ENCODE data around the gene IER5L.

IER5L gene

DNA sequence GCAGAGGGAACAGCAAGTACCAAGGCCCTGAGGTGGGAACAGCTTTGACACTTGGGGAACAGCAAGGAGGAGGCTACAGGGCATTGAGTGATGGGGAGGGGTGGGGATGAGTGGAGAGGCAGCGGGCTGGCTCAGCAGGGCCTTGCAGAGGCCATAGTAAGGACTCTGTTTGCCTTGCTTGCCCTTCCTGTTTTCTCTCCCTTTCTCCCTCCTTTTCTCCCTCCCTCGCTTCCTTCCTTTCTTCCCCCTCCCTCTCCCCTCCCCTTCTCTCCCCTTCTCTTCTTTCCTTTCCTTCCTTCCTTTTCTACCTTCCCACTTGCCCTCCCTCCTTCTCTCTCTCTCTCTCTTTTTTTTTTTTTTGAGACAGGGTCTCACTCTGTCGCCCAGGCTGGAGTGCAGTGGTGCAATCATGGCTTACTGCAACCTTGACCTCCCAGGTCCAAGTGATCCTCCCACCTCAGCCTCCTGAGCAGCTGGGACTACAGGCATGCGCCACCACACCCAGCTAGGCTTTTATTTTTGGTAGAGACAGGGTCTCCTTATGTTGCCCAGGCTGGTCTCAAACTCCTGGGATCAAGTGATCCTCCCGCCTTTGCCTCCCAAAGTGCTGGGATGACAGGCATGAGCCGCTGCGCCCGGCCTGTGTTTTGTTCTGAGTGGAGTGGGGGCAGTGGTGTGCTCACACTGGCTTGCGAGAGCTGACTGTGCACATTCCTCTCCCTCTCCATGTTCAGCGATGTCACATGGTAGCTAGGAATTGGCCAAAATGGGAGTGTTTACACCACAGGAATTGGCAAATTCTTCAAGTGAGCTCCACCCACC lies 17.1 kb downstream of the IER5L start:
- DNase-seq: no peak

DNA sequence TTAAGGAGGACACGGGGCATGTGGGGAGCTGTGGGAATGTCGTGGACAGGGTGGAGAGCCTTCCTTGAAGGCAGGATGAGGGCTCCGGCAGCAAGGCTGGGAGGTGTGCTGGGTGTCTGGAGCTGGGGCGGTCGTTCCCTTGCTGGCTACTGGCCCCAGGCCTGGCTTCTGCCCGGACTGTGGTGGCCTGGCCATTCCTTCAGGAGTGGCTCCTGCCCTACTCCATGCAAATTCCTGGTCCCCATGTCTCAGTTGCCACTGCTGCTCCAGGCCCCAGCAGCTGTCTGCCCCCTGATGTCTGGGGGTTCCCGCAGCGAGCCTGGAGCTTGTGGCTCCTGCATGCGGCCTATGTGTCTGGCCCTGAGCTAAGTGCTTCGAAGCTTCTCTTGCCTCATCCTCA lies 21.9 kb downstream of the IER5L start:
- DNase-seq: no peak

DNA sequence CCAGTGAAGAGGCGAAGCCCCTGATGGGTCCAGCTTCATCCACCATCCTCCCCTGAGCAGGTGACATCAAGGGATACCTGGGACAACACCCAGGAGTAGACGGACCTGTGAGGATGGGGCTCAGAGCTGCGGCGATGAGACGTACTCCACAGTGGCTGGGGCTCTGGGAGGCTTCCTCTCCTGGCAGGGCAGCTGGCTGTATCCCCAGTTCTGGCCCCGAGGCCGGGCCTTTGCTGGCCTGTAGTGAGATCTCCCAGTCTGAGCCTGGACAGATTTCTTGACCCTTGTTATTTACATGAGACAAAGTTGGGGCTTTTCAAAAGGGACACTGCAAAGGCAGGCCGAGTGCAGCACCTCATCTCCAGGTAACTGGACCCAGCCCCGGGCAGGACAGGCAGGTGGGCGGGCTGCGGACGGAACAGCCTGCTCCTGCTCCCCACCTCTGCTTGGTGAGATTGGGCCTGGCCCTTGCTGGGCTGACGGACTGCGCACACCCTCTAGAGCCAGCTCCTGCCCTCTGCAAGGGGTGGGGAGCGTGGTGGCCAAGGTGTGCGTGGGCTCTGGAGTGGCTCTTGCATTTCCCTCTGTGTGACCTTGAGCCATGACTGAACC lies 23.1 kb downstream of the IER5L start:
- no peak for DNase-seq

DNA sequence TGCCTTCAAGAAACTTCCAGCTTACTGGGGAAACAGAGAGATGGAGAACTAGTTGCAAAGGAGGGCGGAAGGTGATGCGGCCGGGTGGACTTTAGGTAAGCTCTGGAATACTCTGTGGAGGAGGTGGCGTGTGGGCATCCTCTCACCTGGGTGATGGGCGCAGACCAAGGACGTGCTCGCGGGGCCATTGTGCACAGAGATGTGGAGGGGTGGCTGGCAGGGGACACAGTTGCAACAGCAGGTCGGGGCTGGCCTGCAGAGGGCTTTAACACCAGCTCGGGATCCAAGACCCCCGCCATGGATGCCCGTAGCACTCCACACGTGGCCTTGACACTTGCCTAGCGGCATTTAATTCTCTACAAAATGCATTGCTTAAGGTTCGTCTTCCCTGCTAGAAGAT lies 26.6 kb downstream of the IER5L start:
- DNase-seq: no peak

DNA sequence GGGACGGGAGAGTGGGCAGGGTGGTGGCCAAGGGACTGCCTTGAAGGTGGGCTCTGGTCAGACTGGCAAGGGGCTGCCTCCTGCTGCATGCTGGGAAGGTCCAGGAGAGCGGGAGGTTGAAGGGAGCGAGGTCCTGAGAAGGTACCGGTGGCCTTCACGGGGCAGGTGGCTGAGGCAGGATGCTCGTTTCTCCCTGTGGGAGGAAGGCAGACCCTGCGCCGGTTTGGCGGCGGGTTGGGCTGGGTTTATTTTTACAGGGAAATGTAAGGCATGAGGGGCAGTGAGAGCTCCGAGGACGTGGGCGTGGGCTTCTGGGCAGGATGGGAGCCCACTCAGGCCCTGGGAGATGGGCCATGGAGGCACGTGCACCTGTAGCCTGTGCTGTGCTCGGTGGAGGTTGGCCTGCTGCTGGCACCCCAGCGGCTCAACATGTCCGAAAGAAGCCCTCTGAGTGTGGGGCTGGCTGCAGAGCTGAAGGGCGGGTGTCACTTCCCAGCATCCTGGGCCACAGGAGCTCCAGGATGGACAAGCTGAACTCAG lies 27.3 kb downstream of the IER5L start:
- DNase-seq: no peak

DNA sequence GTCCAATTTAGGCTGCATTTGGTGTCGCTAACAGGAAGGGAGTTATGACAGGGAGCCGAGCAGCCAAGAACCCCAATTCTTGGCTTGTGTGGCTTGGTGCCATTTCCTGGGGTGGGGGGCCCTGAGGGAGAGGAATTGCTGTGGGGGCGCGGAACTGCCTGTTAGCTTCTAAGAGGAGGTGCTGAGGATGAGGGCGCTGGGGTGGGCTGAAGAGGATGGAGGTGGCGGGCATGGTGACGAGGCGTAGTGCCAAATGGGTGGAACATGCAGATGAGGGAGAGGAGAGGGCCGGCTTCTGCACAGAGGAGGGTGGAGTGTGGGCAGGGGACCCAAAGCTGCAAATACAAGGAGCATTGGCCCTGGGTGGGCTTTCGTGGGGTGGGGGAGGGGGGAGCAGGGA lies 27.9 kb downstream of the IER5L start:
- no peak for DNase-seq

DNA sequence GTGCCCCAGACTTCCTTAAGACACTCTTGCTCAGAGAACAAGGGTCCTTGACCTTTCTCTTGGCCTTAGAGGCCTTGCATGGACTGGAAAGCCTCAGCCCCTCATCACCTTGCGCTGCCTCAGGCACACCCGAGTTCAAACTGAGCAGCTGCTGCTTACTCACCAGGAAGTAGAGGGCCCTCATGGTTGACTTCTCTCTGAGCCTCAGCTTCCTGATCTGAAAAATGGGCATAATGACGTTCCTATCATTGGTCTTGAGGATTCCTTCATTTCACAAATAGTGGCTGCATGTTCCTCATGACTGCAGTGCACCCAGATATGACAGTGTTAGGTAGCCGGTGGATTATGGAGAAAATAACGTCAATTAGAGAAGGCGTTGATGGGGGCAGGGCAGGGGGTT lies 28.6 kb downstream of the IER5L start:
- no peak for DNase-seq

DNA sequence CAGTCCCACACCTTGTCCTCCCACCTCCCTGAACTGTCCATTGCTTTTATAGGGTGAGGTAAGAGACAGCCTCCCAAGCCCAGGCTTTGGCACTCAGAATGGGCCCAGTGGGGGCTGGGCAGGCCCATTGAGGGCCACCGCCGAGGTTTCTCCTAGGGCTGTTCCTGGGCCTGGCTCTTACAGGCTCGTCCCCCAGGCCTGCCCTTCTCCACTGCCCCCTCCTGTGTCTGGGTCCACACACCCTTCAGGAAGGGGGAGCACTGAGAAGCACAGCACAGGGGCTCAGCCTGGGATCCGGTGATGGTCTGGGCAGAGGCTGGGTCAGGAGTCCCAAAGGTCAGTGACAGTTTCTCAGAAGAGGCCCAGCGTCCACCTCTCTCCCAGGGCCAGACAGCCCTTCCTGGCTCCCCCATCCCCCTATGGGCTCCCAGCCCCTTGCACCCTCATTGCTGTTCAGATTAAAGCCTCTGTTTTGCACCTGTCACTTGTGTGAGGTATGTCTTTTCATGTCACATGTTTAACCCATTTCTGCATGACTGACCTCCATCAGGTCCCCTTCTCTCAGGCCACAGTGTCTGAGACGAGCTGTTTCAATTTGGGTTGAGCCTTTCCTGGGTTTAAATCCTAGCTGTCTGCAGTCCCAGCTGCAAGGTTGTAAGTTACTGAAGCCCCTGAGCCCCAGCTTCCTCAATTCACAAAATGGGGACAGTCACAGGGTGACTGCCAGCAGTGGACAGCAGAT lies 29.4 kb downstream of the IER5L start:
- DNase-seq: no peak

DNA sequence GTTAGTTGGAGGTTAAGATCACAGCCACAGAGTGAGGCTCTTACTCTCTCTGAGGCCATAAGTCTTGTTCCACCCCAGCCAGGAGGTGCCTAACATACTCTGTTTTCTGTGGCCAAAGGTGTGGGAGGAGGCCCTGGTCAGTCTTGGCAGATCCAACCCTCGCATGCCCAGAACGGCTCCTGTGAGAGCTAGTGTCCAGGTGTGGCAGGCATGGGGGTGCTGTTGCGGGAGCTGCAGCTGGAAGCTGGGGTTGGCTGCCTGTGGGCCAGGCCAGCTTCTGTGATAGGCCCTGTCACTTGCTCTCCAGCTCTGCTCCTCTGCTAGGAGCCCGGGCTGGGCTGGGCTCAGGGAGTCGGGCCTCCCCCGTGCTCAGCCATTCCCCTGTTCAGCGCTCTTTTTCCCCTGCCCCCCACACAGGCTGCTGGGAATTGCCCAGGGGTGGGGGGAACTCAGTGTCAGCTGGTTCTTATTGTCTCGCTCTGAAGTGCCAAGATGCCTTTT lies 31.6 kb downstream of the IER5L start:
- DNase-seq: no peak

DNA sequence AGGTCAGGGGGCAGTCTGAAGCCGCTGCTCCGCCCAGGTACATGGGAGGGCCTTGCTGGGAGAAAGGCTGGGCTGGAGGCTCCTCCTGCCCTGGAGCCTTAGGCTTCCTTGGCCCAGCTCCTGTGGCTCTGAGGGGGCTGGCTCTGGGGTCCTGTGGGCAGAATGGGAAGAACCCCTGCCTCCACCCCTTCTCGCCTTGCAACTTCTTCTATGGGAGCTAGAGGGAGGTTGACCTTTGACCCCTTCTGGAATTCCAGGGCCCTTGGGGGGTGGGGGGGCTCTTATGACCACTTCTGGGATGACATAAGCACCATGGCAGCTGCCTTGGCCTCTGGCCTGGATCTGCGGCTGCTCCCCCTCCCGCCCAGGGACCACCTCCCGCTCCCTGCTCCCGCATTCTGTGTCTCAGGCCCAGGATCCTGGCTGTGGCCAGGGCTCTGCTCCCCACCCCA lies 32.2 kb downstream of the IER5L start:
- DNase-seq: no peak

DNA sequence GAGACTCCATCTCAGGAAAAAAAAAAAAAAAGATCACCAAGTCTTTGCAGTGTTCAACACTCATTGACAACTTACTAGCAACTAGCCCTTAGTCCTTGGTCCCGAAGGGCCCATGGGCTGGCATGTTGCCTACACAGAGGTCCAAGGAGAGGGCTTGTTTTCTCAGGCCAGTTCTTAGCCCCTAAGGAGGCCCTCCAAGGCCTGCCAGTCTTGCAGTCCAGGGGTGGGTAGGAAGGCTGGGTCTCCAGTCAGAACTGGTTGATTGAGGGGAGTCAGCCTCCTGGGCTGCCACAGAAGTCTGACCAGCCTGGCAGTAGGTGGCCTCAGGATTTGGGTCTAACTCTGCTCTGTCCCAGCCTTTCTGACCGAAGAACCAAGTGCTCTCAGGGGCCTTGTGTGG lies 32.7 kb downstream of the IER5L start:
- no peak for DNase-seq

DNA sequence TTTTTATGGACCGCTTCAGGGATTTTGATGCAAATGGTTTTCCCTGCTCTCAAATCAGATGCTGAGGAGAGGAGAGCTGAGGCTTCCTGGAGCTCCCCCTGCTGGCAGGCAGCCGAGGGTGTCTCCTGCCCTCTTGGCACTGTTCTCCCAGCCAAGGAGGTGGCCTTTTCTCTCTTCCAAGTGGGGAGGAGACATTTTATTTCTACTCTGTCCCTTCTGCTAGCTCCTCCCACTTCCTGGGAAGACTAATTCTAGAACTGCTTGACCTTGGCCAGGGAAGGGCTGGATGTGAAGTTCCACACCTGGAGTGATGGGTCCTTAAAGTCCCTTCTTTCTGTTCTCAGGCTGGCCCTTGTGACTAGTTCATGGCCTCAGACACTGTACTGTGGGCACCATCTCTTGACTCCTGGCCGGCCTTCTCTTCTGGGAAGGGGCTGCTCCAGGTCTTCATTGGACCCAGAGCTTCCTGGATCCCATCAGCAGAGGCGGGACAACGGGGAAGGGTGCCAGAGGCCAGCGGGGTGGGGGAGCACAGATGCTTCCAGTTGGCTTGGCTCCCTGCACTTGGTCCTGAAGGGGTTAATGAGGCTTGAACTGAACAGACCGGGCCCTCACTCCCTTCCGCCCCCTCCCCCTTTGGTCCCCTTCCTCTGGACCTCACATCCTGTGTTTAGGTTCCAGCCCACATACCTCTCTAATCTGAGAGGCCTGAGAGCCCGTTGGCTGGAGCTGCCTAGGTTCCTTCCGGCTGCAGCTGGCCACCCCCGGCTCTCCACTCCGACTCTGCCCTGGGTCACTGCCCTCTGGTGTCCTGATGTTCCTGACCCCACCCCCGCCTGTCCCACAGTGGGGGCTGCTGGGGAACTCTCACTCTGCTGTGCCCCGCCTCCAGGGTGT lies 34.8 kb downstream of the IER5L start:
- DNase-seq: peak; percentile 79

DNA sequence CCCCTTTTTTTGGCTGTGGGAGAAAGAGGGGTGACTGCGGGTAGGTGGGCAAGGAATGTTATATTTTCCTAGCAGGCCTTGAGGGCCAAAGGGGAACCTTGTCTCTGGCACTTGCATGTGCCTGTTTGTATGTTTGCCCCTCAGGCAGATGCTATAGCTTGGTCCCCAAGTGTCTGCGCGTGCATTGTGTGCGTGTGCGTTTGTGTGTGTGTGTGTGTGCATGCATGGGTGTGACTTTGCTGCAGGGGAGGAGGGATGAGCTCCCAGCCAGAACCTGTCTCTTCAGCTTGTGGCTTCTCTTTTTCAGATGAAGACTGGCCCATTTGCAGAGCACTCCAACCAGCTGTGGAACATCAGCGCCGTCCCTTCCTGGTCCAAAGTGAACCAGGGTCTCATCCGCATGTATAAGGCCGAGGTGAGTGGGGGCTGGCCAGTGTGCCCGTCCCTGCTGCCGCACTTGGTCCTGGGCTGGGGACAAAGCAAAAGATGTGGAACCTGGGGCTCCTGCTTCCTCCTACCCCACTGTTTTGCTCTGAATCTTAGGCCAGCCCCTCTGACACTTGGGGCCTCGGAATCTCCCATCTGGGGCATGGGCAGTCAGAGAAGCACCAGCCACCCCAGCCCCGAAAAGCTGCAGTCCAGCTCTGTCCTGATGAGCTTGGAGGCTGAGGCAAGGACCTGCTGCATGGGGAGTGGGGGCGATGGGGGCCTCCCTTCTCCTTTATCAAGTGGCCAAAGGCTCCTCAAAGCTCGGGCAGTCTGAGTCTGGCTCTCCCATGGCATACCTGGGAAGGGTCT lies 35.7 kb downstream of the IER5L start:
- DNase-seq: no peak

DNA sequence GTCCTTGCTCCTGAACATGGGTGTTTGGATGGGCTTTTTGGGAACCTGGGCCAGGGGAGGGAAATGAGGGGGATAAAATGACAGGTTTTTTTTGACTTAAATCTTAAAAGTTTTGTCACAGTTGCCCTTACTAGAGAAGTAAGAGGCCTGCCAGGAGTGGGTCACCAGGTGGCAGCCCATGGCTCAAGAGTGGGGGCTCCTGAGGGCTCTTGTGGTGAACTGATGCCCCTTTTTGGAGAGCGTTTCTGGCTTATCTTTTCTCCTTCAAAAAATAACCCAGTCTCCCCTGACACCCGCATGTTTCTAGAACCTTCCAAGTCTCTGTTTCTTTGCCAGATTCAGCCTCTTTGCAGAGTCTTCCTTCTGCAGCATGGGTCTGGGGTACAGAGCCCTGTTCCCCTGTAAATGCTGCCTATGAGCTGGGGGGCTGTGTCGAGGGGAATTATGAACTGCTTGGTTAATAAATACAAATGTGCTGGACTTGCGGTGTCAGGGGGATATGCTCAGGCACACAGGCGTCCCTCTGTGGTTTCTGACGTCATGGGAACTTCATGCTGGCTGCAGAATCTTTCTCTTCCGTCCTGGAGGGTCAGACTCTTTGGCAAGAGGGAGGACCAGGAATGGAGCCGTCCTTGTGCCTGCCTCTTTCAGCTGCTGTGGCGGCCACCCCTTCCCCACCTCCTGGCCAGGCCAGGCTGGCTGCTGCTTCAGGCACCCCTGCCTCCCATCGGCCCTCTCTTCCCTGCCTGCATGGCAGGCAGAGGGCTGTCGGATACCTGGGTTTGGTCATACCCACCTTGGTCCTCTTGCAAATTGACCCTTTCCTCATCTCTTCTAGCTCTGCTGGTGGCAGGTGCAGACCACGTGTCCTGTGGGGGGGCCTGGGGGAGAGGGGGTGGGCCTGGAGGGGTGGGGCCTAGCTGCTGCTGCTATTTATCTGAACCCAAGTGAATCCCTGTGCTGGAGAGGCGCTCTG lies 36.7 kb downstream of the IER5L start:
- peak; percentile 29 for DNase-seq

DNA sequence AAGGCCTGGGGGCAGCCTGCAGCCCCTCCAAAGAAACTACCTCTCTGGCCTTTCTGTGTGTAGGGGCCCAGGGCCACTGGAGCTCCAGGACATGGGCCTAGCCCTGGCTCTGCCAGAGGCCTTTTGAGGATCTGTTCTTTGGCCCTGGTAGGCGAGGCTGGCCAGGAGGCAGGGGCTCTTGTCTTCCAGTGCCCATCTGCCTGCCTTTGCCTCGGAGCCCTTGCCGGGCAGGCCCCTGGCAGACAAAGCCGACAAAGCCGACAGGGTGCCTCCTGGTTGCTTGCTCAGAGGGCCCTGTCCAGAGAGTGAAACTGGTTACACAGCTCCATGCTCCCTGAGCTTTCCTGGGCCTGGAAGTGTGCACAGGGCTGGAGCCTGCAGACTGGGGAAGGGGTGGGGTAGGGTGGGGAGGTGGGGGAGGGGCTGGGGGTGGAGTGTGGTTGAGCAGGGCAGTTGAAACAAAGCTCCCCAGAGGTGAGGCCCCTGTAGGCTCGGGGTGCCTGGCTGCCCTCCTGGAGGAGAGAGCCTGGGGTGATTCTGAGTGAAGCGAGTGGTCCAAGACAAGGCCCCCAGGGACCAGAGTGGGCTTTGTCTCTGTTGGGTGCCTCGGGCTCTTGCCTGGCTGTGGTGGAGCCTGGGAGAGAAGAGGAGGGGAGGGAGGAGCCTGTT lies 37.5 kb downstream of the IER5L start:
- DNase-seq: peak; percentile 60

DNA sequence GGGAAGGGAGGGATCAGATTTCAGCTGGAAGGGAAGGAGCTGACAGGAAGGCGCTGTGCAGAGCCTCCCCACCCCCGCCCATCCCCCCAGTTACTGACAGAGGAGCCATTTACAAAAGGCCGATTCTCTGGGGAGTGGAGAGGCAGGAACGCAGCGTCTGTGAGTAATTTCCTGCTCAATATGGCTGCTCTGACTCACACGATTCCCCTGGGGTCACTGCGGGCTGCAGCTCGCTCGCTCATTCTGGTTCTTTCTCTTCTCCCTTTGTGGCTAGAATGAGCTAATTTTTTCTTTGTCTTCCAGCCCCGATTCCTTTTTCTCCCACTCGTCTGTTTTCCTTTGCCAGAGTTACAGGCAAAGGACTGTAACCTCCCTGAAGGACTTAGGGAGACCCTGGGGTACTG lies 38.1 kb downstream of the IER5L start:
- DNase-seq: peak; percentile 74

DNA sequence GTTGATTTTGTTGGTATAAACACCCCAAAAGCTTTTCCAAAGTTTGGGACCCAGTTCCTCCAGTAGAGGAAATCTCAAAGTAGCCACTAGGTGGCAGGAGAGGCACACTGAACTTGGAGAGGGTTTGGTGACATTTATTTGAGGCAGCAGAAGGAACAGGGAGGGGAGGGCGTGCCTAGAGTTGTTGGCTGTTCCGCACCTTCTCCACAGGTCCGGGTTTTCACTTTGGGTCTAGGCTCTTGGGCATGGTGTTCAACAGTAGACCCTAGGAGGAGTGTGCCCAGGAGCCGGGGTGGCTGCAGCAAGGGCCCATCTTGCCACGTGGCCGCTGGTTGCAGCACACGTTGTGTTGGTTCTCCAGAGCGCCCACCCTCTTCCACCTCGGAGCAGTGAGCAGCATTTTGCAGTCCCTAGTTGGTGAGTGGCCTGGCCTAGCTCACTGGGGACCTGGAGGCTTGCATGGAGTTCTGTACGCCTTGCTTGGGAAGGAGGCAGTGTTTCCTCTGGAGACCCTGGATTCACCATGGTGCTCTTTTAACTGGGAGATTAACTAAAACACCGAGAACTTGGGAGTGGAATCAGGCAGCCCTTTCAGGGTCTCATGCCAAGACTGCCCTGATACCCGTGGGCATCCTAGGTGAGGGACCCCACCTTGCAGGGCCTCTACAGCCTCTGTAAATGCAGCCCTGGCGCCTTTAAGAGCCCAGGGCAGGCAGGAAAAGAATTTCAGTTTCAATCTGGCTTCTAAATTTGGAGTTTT lies 38.6 kb downstream of the IER5L start:
- DNase-seq: peak; percentile 70

DNA sequence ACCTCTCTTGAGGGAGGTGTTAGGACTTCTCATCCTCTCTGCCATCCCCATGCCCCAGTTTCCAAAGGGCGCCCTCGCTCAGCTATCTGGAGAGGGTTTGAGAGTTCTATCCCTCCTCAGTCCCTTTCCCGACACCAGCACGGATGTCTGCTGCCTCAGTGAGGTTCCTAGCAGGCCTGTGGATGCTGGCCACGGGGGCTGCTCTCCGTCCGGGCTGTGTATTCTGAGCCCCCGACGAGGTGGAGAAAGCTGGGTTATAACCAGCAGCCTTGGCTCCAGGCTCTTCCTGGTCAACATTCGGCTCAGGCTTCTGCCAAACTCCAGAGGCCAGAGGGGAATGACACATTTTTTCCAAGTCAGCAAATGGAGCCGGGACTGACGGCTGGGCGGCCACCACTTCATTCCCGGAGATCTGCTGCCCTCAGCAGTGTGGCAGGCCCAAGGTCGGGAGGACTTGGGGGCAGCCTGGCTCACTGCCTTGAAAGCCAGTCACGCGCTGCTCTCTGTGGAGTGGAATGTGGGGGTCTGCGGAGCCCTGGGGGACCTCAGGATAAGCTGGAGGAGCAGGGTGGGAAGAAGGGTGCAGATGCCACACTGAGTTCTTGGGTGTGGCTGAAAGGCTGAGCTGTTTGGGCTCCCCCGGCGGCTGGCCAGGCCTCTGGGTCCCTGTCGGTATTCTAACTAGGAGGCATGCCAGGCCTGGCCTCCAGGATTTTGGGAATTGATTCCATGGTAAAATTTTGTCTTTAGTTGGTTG lies 39.4 kb downstream of the IER5L start:
- no peak for DNase-seq
